Hepatocyte (in vitro differentiated cells): Measurements from ENCODE around the gene SGMS1. TPM values are rescaled to one million over a fixed set of nuclear protein-coding genes. Genes with fewer than 3 reads are reported as not detected.

Experiments
- DNase-seq: peaks from one replicate; pipeline ENCODE4 v3.0.0-alpha.2; 2016; ENCODE audit warnings: low spot score
- H2AFZ ChIP-seq: fragments of 200-600 bp; sonication (generic); 2 replicates; pipeline ENCODE4 v1.6.0; 2016; ENCODE audit warnings: antibody characterized with exemption, mild to moderate bottlenecking
- H3K27ac ChIP-seq: fragments of 200-600 bp; sonication (generic); 2 replicates; pipeline ENCODE4 v1.5.1; 2016; ENCODE audit warnings: mild to moderate bottlenecking
- H3K27me3 ChIP-seq: fragments of 200-600 bp; sonication (generic); 2 replicates; pipeline ENCODE4 v1.6.1; 2016
- H3K36me3 ChIP-seq: fragments of 200-600 bp; sonication (generic); replicated peaks from 2 replicates; pipeline ENCODE4 v1.5.1; 2016; ENCODE audit warnings: low read depth; ENCODE audit not compliant: insufficient read depth
- H3K4me1 ChIP-seq: fragments of 200-600 bp; sonication (generic); 2 replicates; pipeline ENCODE4 v1.5.1; 2016; ENCODE audit warnings: mild to moderate bottlenecking, moderate library complexity; ENCODE audit not compliant: insufficient read depth
- H3K4me2 ChIP-seq: fragments of 200-600 bp; sonication (generic); 2 replicates; pipeline ENCODE4 v1.6.0; 2016
- H3K4me3 ChIP-seq: fragments of 200-600 bp; sonication (generic); 2 replicates; pipeline ENCODE4 v1.5.1; 2016; ENCODE audit warnings: mild to moderate bottlenecking
- H3K79me2 ChIP-seq: fragments of 200-600 bp; sonication (generic); 2 replicates; pipeline ENCODE4 v1.6.0; 2017; ENCODE audit warnings: mild to moderate bottlenecking
- H3K9me2 ChIP-seq: fragments of 200-600 bp; sonication (generic); replicated peaks from 2 replicates; pipeline ENCODE4 v1.6.0; 2017; ENCODE audit warnings: mild to moderate bottlenecking; ENCODE audit not compliant: insufficient read depth
- H3K9me3 ChIP-seq: fragments of 200-600 bp; sonication (generic); 2 replicates; pipeline ENCODE4 v1.5.1; 2016; ENCODE audit warnings: low read depth, mild to moderate bottlenecking
- H4K20me1 ChIP-seq: fragments of 200-600 bp; sonication (generic); 2 replicates; pipeline ENCODE4 v1.6.0; 2016; ENCODE audit warnings: mild to moderate bottlenecking; ENCODE audit not compliant: insufficient read depth, poor library complexity, severe bottlenecking
- EZH2 ChIP-seq: fragments of 200-600 bp; sonication (generic); IDR thresholded peaks from 2 replicates; pipeline ENCODE4 v1.6.1; 2016; ENCODE audit warnings: antibody characterized with exemption, mild to moderate bottlenecking, borderline replicate concordance
- EZH2phosphoT487 ChIP-seq: fragments of 200-600 bp; sonication (generic); IDR thresholded peaks from one replicate; pipeline ENCODE4 v1.6.1; 2018; ENCODE audit warnings: antibody characterized with exemption, mild to moderate bottlenecking, low read depth, moderate library complexity; ENCODE audit not compliant: unreplicated experiment, severe bottlenecking
- WGBS: methylation state at CpG from one replicate; pipeline ENCODE4 v1.1.6; 2016; ENCODE audit warnings: low lambda C conversion rate; ENCODE audit errors: missing lambda C conversion rate; 5-methylcytosine and 5-hydroxymethylcytosine counted together
- polyA plus RNA-seq: library from polyadenylated mRNA; unstranded; fragments of >200 nt; fragmentation: Nextera tagmentation; extraction: Ambion mirVana; gene quantifications from 2 replicates; pipeline ENCODE4 v1.2.1, GENCODE V29; 2016
- total RNA-seq: library from RNA; depleted of rRNA; stranded (reverse); fragments of >200 nt; gene quantifications from 2 replicates; pipeline ENCODE4 v1.2.3, GENCODE V29; 2014
- TF ChIP-seq, protein P1 (sequence below): fragments of 200-600 bp; sonication (generic); IDR thresholded peaks from 2 replicates; pipeline ENCODE4 v1.5.1; 2016; ENCODE audit warnings: antibody characterized with exemption, mild to moderate bottlenecking; ENCODE audit not compliant: poor library complexity

The SGMS1 gene
- total and polyA plus RNA-seq, 2 experiments from 2014 or later: 28.1 to 87.8 TPM

DNA sequence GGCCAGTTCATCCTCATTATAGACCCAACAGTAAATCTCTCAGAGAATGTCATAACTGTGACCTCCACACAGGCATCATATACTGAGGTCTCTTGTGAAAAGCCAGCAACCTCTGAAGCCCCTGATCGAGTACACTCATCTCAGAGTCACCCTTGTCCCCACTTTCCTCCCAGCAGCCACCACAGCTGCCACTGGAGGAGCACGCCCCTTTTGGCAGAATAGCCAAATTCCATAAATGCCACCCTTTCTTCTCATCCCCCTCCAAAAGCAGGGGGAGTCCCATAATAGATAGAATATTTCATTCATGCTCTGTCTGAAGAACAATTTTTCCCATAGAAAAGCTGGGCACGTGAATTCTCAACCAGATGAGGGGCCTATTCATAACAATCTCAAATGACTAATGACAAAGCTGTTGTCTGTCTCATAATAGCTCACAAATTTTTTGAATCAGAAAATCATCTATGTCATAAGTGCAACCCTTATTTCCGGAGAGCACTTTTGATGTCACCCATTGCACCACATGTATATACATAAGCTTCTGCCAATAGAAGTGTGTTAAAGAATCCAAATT is 47.4 kb downstream of the SGMS1 start:
- H3K4me2 ChIP-seq: no peak overlapping the region
- H3K4me1 ChIP-seq: peaks cover 35% of the 10 kb centered on the region
- no peaks in the 10 kb centered on the region for H4K20me1 ChIP-seq
- peaks cover 65% of the 10 kb centered on the region for H3K79me2 ChIP-seq
- H3K9me3 ChIP-seq: no peaks in the 10 kb centered on the region
- 90% methylated on average over 4 of the region's 4 CpGs for WGBS
- DNase-seq: no peak
- H3K4me3 ChIP-seq: no peak overlapping the region
- H3K27me3 ChIP-seq: no peaks in the 10 kb centered on the region
- H3K27ac ChIP-seq: no peak overlapping the region
- H2AFZ ChIP-seq: no peak overlapping the region
- TF ChIP-seq, protein P1, sequence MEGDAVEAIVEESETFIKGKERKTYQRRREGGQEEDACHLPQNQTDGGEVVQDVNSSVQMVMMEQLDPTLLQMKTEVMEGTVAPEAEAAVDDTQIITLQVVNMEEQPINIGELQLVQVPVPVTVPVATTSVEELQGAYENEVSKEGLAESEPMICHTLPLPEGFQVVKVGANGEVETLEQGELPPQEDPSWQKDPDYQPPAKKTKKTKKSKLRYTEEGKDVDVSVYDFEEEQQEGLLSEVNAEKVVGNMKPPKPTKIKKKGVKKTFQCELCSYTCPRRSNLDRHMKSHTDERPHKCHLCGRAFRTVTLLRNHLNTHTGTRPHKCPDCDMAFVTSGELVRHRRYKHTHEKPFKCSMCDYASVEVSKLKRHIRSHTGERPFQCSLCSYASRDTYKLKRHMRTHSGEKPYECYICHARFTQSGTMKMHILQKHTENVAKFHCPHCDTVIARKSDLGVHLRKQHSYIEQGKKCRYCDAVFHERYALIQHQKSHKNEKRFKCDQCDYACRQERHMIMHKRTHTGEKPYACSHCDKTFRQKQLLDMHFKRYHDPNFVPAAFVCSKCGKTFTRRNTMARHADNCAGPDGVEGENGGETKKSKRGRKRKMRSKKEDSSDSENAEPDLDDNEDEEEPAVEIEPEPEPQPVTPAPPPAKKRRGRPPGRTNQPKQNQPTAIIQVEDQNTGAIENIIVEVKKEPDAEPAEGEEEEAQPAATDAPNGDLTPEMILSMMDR: no peak
- TF ChIP-seq EZH2phosphoT487 (no peak), EZH2 (no peak)
- H3K36me3 ChIP-seq: no peaks in the 10 kb centered on the region
- no peaks in the 10 kb centered on the region for H3K9me2 ChIP-seq

- no peak overlapping the region for H3K4me2 ChIP-seq
- H3K27ac ChIP-seq: no peak overlapping the region
- peaks cover 67% of the 10 kb centered on the region for H3K79me2 ChIP-seq
- no peaks in the 10 kb centered on the region for H4K20me1 ChIP-seq
- no peak overlapping the region for H2AFZ ChIP-seq
- DNase-seq: no peak
- no peaks in the 10 kb centered on the region for H3K9me3 ChIP-seq
- H3K36me3 ChIP-seq: no peaks in the 10 kb centered on the region
- 88% methylated on average over 5 of the region's 5 CpGs for WGBS
- H3K4me1 ChIP-seq: peaks cover 35% of the 10 kb centered on the region
- H3K9me2 ChIP-seq: no peaks in the 10 kb centered on the region
- H3K4me3 ChIP-seq: no peak overlapping the region
- no peaks in the 10 kb centered on the region for H3K27me3 ChIP-seq
- TF ChIP-seq EZH2 (no peak), EZH2phosphoT487 (no peak)
- TF ChIP-seq, protein P1: no peak
These were observed 48.1 kb downstream of the SGMS1 start for GRCh38 chr10:50575477-50576244.

- Histone ChIP-seq H3K9me2 (no peaks in the 10 kb centered on the region), H3K27ac (no peak overlapping the region), H3K79me2 (peaks cover 74% of the 10 kb centered on the region), H3K4me2 (no peak overlapping the region), H2AFZ (no peak overlapping the region), H3K27me3 (no peaks in the 10 kb centered on the region), H3K4me1 (peaks cover 29% of the 10 kb centered on the region), H4K20me1 (no peaks in the 10 kb centered on the region), H3K9me3 (no peaks in the 10 kb centered on the region), H3K4me3 (no peak overlapping the region), H3K36me3 (no peaks in the 10 kb centered on the region)
- no peak for DNase-seq
- TF ChIP-seq, protein P1: no peak
- TF ChIP-seq EZH2 (no peak), EZH2phosphoT487 (no peak)
- WGBS: 97% methylated on average over 5 of the region's 5 CpGs
These were observed 48.8 kb downstream of the SGMS1 start for GRCh38 chr10:50574931-50575330.
